Measurements from ENCODE around the gene KANSL1.

The KANSL1 gene

DNA sequence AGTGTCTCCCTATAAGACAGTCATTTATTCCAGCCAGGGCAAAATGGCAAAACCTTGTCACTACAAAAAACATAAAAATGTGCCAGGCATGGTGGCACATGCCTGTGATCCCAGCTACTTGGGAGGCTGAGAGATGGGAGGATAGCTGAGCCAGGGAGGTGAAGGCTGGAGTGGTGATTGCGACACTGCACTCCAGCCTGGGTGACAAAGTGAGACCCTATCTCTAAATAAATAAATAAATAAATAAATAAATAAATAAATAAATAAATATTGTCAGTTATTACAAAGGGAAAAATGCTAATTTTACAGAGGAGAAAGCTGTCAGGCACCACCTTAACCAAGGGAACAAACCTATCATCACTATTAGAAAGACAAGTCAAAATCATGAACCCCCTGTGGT, 118.7 kb downstream of the KANSL1 start:
- no peak for DNase-seq (ENCODE audit: low read depth, low spot score)

DNA sequence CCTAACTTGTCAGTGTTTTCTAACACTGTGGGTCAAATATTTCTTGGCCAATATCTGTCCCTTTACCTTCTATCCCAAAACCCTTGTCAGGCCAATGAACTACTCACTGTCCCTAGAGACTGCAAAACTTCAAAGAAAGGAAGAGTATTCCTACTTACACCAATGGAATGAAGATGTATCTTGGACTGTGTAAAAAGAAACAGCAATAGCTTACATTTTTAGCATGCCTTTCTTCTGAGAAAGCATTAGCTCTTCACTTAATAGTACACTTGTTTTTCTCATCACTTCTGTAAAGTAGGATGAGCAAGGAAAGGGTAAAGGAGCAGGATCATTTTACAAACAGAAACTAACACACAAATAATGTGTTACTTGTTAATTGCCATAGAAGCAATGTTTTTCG, 120.2 kb downstream of the KANSL1 start:
- DNase-seq (ENCODE audit: low read depth, low spot score) = no peak

DNA sequence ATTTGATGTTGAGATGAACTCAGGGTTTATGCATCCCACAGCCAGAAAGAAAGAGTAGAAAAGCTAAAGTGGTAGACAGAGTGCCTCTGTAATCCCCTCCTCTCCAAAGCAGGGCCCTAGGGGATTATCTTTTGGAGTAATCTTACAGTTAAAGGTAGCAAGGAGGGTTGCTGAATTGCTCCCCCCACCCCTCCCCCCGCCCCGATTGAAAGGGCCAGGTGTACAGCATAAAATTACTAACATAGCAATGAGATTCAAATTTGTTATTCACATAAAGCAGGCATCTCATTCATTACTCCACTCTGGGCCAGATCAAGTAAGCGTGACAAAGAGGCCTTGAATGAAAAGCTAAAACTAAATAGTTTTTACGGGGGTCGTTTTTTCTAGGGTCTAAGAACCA, 121.4 kb downstream of the KANSL1 start:
- no peak for DNase-seq (ENCODE audit: low read depth, low spot score)

DNA sequence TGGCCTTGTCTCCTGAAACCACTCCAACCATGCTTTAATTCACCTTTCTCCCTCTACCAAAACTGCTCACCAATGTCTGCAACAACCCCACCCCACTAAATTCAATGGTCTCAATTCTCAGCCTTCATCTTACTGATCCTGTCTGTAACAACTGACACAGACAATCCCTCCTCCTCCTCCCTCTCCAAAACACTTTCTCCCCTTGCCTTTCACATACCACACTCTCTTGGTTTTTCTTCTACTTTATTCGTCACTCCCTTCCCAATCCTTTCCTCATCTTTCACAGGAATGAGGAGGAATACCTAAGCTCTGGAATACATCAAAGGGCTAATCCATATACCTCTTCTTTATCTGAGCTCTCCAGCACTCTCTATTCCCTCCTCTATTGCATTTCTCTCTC, 128.8 kb downstream of the KANSL1 start:
- DNase-seq (ENCODE audit: low read depth, low spot score) = no peak

DNA sequence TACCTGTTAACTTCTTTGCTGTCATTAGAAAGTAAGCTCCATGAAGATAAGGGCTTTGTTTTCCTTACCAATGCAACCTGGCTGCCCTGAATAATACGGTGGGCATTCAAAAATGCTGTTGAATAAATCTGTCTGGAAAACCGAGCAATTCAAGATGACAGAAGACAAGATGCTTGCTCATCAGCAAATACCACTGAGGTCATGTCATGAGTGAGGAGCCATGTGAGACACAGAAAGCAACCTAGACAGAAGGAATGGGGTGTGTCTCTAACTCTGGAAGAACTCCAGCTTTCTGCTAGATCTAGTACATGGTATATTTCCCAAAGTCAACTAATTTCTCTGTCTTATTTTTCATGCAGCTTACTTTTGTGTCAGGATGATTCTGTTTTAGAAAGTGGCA, 130.0 kb downstream of the KANSL1 start:
- DNase-seq (ENCODE audit: low read depth, low spot score) = no peak

DNA sequence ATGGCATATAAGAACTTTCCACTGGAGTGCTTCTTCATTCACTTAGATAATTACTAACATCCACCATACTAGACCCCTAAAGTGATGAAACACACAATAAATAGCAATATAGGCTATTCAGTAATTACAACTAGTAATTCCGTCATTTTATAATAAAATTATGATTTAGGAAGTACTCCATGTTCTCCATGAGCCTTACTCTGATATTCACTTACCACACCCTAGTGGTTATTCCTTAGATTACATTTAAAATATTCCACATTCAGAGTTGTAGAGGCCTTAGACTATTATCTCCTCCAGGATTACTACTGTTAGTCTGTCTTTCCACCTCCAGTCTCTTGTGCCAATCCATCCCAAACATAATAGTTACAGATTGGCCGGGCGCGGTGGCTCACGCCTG, 131.8 kb downstream of the KANSL1 start:
- no peak for DNase-seq (ENCODE audit: low read depth, low spot score)

DNA sequence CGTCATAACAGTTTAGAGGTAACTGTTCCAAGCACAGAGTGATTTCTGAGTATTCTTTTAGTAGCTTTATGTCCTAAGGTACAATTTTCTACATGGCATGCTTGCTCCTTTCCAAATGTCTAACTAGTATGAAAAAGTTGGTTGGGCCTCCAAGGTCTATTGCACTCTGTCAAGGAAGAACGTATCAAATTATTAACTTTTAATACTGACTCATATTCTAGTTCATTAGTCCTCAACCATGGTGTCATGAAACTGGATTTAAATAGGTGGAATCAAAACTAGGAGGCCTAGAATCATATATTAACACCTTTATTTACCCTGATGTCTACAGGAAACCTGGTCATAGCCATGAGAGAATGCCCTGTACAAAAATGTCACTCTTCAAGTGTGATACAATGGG, 132.8 kb downstream of the KANSL1 start:
- no peak for DNase-seq (ENCODE audit: low read depth, low spot score)

DNA sequence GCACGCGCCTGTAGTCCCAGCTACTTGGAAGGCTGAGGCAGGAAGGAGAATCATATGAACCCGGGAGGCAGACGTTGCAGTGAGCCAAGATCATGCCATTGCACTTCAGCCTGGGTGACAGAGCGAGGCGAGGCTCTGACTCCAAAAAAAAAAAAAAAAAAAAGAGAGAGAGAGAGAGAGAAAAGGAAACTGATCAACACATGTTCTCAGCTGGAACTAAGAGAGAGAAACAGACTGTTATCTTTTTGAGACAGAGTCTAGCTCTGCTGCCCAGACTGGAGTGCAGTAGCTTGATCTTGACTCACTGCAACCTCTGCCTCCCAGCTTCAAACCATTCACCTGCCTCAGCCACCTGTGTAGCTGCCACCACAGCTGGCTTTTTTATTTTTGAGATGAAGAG, 133.7 kb downstream of the KANSL1 start:
- no peak for DNase-seq (ENCODE audit: low read depth, low spot score)

DNA sequence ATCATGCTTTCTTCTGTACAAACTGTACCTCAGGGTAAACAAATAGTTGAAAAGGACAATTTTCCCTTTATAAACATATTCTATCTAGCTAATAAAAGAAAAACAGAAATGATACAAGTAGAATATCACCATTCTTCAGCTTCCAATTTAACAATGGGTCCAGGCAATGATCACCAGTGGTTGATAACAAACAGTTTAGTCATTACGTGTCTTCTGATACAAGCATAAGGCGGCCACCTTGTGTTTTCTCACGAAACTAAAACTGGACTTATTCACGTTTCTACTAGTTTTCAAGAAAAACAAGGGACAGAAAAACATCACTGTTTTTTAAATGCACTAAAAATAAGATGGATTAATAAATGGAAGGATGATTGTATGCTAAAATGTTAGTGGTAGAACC, 135.9 kb downstream of the KANSL1 start:
- DNase-seq (ENCODE audit: low read depth, low spot score) = no peak

DNA sequence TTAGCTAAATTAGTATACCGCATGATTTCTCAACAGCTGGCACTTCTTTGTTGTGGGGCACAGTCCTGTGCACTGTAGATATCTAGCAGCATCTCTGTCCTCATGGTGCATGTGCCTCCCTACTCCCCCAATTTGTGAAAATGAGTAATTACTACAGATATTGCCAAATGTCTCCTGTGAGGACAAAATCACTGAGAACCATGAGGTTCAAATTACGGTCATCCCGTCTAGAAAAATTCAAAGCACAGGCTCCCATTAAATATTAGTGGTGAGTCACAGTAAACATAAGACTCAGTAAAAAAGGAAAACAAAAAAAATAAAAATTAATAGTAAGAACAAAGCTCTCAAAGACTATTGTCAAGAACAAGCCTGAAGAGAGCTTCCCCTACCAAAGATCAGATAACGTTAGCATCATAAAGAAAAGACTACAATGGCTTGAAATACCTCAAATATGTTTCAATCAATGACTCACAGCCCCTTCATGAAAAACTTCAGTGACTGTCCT, 136.4 kb downstream of the KANSL1 start:
- no peak for DNase-seq (ENCODE audit: low read depth, low spot score)

DNA sequence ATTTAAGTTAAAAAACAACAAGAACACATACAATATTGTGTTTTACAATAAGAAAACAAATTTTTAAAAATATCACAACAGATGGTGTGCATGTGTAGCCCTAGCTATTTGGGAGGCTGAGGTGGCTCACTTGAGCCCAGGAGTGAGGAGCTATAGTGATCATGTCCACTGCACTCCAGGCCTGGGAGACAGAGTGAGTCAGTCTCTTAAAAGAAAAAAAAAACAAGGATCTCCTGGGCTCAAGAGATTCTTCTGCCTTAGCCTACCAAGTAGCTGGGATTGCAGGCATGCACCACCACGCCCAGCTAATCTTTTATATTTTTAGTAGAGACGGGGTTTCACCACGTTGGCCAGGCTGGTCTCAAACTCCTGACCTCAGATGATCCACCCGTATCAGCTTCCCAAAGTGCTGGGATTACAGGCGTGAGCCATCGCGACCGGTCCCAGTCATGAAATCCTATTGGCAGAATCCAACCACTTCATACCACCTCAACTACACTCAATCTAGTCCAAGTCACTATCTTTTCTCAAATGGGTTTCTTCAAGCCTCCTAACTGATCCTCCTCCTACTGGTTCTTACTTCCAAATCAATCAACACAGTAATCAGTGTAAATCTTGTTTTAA, 139.2 kb downstream of the KANSL1 start:
- no peak for DNase-seq (ENCODE audit: low read depth, low spot score)

DNA sequence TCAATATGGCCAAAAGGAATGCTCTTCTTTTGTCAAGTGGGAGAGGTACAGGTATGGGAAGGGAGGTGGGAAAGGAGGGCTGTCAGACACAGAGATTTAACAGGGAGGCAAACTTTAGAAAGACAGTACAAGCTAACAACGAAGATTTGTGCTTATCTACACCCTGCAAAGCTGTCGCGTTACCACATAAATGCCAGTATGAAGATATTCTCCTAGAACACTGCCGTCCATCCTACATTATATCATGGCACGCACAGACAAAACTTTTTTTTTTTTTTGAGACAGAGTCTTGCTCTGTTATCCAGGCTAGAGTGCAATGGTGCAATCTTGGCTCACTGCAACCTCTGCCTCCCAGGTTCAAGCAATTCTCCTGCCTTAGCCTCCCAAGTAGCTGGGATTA, 143.6 kb downstream of the KANSL1 start:
- DNase-seq (ENCODE audit: low read depth, low spot score) = no peak

DNA sequence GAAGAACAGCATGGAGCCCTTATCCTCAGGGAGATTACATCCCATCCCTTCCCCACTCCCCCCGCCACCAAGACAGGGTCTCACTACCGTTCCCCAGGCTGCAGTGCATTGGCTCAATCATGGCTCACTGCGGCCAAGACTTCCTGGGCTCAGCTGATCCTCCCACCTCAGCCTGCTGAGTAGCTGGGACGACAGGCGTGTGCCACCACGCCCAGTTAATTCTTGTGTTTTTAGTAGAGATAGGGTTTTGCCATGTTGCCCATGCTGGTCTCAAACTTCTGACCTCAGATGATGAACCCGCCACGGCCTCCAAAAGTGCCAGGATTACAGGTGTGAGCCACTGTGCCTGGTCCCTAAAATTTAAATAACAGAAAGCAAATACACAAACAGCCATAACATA, 145.4 kb downstream of the KANSL1 start:
- DNase-seq (ENCODE audit: low read depth, low spot score) = no peak

DNA sequence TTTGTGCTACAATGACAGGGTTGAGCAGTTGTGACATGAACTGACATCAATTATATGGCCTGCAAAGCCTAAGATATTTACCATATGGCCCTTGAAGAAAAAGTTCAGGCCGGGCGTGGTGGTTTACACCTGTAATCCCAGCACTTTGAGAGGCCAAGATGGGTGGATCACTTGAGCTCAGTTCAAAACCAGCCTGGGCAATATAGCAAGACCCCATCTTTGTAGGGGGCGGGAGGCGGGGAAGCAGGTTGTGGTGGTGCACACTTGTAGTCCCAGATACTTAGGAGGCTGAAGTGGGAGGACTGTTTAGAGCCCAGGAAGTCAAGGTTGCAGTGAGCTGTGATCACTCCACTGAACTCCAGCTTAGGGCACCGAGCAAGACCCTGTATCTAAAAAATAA, 145.8 kb downstream of the KANSL1 start:
- no peak for DNase-seq (ENCODE audit: low read depth, low spot score)

DNA sequence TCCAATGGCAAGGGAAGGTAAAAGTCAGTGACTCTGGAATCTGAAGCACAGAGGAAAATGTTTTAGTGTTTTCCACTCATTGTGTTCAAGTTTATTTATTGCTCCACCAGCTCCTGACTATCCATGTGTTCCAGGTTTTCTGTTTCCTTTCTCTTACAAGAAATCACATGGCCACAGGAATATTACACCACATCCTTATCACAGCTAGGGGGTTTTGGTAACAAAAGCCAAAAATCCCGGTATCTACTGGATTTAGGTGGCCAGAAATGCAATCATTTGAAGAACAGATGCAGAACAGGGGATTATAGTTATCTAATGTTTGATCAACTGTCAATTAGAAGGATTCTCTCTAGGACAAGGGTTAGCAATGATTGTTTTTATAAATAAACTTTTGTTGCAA, 146.3 kb downstream of the KANSL1 start:
- DNase-seq (ENCODE audit: low read depth, low spot score) = no peak

DNA sequence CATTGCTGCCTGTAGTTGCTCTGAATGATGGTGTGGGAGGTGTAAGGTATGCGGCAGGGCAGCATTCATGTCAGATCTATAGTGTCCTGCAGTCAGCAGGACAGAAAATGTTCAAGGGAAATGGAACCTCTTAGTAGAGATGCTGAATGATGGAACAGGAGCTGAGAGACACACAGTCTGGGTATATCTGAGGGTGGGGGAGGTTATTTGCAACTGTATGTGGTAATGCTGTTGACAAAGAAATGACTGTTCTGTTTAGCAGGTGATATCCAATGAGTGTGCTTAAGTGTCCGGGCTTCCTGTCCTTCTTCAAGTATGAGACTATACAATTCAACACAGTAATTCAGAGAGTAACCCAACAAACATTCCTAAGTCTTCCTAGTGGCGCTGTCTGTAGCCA, 147.6 kb downstream of the KANSL1 start:
- no peak for DNase-seq (ENCODE audit: low read depth, low spot score)

DNA sequence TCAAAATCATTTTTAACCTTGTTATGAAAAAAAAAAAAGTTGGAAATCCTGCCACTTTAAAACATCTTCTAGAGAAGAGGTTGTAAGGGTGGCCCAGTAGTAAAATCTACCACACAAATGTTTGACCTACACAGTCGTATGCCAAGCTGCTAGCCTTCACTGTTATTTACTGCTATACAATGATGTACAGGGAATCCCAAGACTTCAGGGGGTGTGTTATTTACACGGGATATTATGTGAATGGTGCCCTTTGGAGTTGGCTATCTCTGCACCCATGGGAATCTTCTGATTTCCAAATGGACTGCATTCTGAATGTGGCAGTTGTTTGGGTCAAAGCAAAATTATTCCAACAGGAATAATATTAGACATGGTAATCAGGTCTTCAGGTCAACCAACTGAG, 148.2 kb downstream of the KANSL1 start:
- DNase-seq (ENCODE audit: low read depth, low spot score) = no peak

DNA sequence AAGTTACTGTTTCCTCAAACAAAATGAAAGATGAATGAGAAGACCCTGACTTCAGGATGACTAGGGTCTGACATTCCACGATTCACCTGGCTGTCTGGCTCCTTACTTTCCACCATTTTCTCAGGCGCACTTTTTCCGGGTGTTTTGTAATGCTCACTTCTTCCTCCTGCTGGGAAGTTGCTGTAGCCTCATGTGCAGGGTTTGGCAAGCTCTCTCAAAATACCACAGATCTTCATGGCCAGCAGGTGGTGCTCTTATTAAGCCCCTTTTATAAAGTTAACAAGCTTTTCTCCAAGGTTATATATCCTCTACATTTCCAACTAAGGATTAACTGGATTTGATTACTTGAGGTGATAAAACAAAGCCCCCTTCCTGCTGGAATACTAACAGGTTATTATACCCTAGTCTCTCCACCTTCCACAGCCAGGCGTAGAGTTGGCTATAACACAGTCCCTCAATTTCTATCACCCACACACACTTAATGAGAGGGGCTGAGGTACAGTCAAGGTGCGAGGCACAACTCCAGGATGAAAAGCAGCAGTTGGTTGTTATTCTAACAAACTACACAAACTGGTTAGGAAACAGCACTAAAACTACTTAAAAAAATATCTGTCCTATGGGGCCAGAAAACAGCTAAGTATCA, 148.8 kb downstream of the KANSL1 start:
- DNase-seq (ENCODE audit: low read depth, low spot score) = peak; percentile 71

DNA sequence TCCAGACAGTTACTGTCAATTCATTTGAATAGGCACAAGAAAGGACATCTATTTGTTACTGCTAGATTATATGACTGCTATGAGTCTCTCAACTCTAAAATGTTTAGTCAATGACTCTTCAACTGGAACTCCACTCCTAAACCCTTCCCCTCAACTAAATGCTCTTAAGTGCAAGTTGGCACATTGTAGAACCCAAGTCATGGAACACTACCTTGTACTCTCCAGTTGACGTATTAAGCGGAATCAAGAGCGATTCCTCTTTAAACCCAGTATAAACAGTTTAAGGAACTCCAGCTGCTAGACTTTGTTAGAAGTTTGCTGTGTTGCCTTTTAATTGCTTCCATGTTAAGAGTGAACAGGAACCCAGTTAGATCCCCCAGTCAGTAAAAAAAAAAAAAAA, 149.6 kb downstream of the KANSL1 start:
- DNase-seq (ENCODE audit: low read depth, low spot score) = no peak

DNA sequence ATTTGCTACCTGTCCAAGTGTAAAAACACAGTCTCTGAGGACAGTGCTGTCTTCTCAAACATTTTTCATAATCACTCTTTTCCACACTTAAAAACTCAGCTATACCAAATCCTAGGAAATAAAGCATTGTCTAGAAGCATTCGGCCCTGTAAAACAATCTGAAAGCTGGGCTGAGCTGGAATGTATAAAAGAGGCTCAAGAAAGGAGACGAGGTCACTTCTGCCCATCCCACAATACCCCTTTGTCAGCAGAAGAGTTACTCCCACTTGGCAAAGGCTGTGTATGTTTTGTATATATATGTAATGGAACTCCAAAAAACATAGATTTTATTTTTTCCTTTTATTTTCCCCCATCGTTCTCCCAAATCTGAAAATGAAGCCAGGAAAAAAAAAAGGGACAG, 150.3 kb downstream of the KANSL1 start:
- no peak for DNase-seq (ENCODE audit: low read depth, low spot score)

DNA sequence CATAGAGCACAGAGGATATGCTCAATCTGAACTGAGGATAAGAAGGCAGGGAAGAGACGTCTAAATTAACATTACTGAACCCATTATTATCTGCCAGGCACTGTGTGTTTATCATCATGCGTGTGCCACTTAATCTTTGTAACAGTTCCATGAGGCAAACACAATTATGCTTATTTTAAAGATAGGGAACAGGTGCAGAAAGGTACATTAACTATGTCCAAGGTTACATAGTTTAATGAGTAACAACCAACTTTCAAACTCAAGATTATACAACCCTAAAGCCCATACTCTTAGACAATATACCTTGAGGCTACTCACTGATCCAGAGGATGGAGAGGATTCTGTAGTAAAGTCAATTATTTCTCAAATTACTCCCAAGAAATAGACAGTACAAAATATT, 151.0 kb downstream of the KANSL1 start:
- DNase-seq (ENCODE audit: low read depth, low spot score) = no peak

DNA sequence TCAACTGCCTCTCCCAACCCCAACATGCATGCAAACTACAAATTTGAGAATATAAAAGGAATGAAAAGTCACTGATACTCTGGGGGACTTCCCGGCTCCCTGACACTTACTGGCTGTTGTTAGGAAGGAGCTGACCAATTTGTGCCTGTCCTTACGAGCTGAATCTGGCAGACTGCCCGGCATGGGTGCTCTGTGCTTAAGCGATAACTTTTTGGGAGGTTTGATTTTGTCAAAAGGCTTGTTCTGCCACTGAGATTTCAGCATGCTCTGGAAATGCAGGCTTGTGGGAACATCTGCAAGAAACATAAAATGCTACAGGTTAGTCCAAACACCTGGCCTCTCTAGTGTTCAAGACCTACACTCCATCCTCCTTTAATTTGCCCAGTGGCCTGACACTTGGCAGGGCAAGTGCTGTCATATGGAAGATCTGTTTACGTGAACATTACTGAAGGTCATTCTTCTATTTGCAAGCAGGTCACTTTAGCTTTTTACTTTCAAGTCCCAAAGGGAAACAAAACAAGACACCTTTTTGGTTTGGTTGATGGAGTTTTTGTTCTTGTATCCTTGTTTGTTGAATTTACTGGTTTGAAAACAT, 153.5 kb downstream of the KANSL1 start:
- no peak for DNase-seq (ENCODE audit: low read depth, low spot score)

DNA sequence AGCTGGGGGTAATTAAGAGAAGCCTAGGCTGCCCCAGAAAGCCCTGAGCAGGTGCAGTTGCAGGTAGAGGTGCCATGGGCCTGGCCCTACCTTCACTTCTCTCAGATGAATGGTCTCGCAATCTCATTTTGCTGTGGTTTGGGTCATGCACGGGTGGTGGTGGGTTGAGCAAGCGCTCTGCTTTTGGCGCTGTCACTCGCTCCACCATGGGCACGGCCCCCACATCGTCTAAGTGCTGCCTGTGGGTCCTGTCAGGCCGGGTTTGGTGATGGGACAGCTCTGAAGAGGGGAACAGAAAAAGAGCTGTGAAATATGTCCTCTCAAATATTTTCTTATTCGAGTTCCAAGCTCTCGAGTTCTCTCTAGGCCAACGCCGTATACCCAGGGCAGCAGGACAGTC, 154.3 kb downstream of the KANSL1 start:
- no peak for DNase-seq (ENCODE audit: low read depth, low spot score)

All from brain pericyte (primary cell).